Hematopoietic multipotent progenitor cell treated with erythropoietin and hydrocortisone succinate and interleukin-3 and kit ligand, for 8 days (in vitro differentiated cells): ENCODE measurements around the gene MTMR3.
A peak's percentile ranks its signal among the peaks of the same experiment; 100 is the strongest.
"Not testable (repeated sequence)": the region's sequence is repeated elsewhere in the genome, so short reads cannot be mapped to it uniquely, and the experiment has no call there.

Experiments
- DNase-seq: peaks from one replicate; pipeline ENCODE4 v3.0.0-alpha.2; 2015

Gene MTMR3

GRCh38 chr22:30031328-30031727, 148.4 kb downstream of the MTMR3 start:
- no peak for DNase-seq

GRCh38 chr22:30031764-30032455, 148.9 kb downstream of the MTMR3 start:
- no peak for DNase-seq

GRCh38 chr22:30033137-30033536, 150.2 kb downstream of the MTMR3 start:
- DNase-seq = no peak

GRCh38 chr22:30033901-30034300, 150.9 kb downstream of the MTMR3 start:
- DNase-seq = no peak

- DNase-seq = no peak
Observed at GRCh38 chr22:30036656-30037055, 153.7 kb downstream of the MTMR3 start.

GRCh38 chr22:30038219-30038618, 155.2 kb downstream of the MTMR3 start:
- no peak for DNase-seq

GRCh38 chr22:30040499-30041260, 157.7 kb downstream of the MTMR3 start:
- DNase-seq = no peak

- DNase-seq = no peak
Observed at GRCh38 chr22:30041475-30041874, 158.5 kb downstream of the MTMR3 start.

- no peak for DNase-seq
Observed at GRCh38 chr22:30041881-30042280, 158.9 kb downstream of the MTMR3 start.

GRCh38 chr22:30043161-30043560, 160.2 kb downstream of the MTMR3 start:
- no peak for DNase-seq

GRCh38 chr22:30044369-30044768, 161.4 kb downstream of the MTMR3 start:
- peak; percentile 35 for DNase-seq

- no peak for DNase-seq
Observed at GRCh38 chr22:30044881-30045493, 162.0 kb downstream of the MTMR3 start.

- no peak for DNase-seq
Observed at GRCh38 chr22:30045494-30045887, 162.5 kb downstream of the MTMR3 start.

GRCh38 chr22:30045901-30046715, 163.1 kb downstream of the MTMR3 start:
- DNase-seq = no peak

- DNase-seq = no peak
Observed at GRCh38 chr22:30046716-30047363, 163.9 kb downstream of the MTMR3 start.

GRCh38 chr22:30047364-30047738, 164.4 kb downstream of the MTMR3 start:
- DNase-seq = peak; percentile 40

GRCh38 chr22:30048681-30049080, 165.7 kb downstream of the MTMR3 start:
- DNase-seq = no peak

- no peak for DNase-seq
Observed at GRCh38 chr22:30054067-30054763, 171.2 kb downstream of the MTMR3 start.

GRCh38 chr22:30054764-30055069, 171.7 kb downstream of the MTMR3 start:
- DNase-seq = no peak

GRCh38 chr22:30056015-30056414, 173.0 kb downstream of the MTMR3 start:
- no peak for DNase-seq

GRCh38 chr22:30057375-30057774, 174.4 kb downstream of the MTMR3 start:
- DNase-seq = no peak

- not testable (repeated sequence) for DNase-seq
Observed at GRCh38 chr22:30059346-30060020, 176.5 kb downstream of the MTMR3 start.
